Kidney (tissue), 14 donors: ENCODE measurements around the gene GALNS. TPM values are rescaled to one million over a fixed set of nuclear protein-coding genes. Genes with fewer than 3 reads are reported as not detected.

Experiments used
- DNase-seq, 5 donors: peaks; one replicate each; pipeline ENCODE4 v3.0.0-alpha.2; 2013 to 2020
- FAIRE-seq: peaks from 2 replicates; lab custom pipeline; 2012; peaks lifted over from hg19 to GRCh38; lab: Jason Lieb, UNC
- H3K27ac ChIP-seq, 2 donors: one replicate each; pipeline ENCODE4 v1.7.0; 2013; ENCODE audit warnings: low read depth in 2 of 2, low read length in 2 of 2, inconsistent platforms in 1 of 2
- H3K27me3 ChIP-seq: one replicate; pipeline ENCODE4 v1.7.1; 2013; ENCODE audit warnings: low read length, inconsistent platforms; ENCODE audit not compliant: control insufficient read depth, insufficient read depth
- H3K36me3 ChIP-seq, 3 donors: one replicate each; pipeline versions ENCODE4 v1.7.0 to v1.7.1; 2013; ENCODE audit warnings: low read length in 3 of 3, control low read depth in 1 of 3, inconsistent platforms in 1 of 3; ENCODE audit not compliant: insufficient read depth in 3 of 3, control insufficient read depth in 2 of 3
- H3K4me1 ChIP-seq, 3 donors: one replicate each; pipeline versions ENCODE4 v1.7.0 to v1.7.1; 2013; ENCODE audit warnings: low read length in 3 of 3, inconsistent platforms in 1 of 3, low read depth in 1 of 3; ENCODE audit not compliant: control insufficient read depth in 2 of 3, insufficient read depth in 2 of 3
- H3K4me3 ChIP-seq, 3 donors: one replicate each; pipeline versions ENCODE4 v1.7.0 to v1.8.1; 2013; ENCODE audit warnings: low read length in 3 of 3, control low read depth in 1 of 3, inconsistent platforms in 1 of 3
- H3K9ac ChIP-seq, 3 donors: one replicate each; pipeline versions ENCODE4 v1.7.0 to v1.7.1; 2013; ENCODE audit warnings: low read length in 3 of 3, control low read depth in 1 of 3, inconsistent platforms in 1 of 3
- H3K9me3 ChIP-seq, 3 donors: one replicate each; pipeline versions ENCODE4 v1.7.0 to v1.7.1; 2013; ENCODE audit warnings: low read length in 3 of 3, control low read depth in 1 of 3, inconsistent platforms in 1 of 3; ENCODE audit not compliant: control insufficient read depth in 2 of 3, insufficient read depth in 1 of 3
- intact Hi-C: fragments of 100-400 bp; cut with DNase I; formaldehyde crosslinking; loops from one replicate; pipeline ENCODE4 v1.11.1; 2022
- polyA plus RNA-seq: library from polyadenylated mRNA; stranded (reverse); fragments of 350-450 nt; fragmentation: Illumina TruSeq; extraction: RNeasy Lipid Tissue Mini Kit (QIAGEN cat#74804); gene quantifications from one replicate; pipeline ENCODE4 v1.2.3, GENCODE V29; 2014; ENCODE audit warnings: low read depth, low replicate concordance; ENCODE audit not compliant: insufficient read depth
- total RNA-seq: library from RNA; stranded (reverse); fragmentation: NEBNext Ultra II Directional; extraction: Animal tissue kit (Norgen Biotek cat#: 25700); gene quantifications from one replicate; pipeline ENCODE4 v1.2.1, GENCODE V29; 2021
- TF ChIP-seq, protein P1 (sequence below): IDR thresholded peaks from 3 replicates; pipeline ENCODE4 v1.5.1; 2012; ENCODE audit warnings: mild to moderate bottlenecking, moderate library complexity, borderline replicate concordance; ENCODE audit not compliant: insufficient read depth; ENCODE audit errors: extremely low read depth
- donor health status: control.
- donor health status: control.
- donor health status: control.
- donor health status: control.
- donor health status: control.
- donor health status: DM: yes; HTN: yes; CAD: no.
- donor health status: Normal renal cell carcinoma (clear cell type).

GALNS gene
- total and polyA plus RNA-seq, 2 donors from 2014 or later = 15.8 to 37.2 TPM

- Histone ChIP-seq H3K27ac (no peak overlapping the region), H3K4me1 (no peaks in the 10 kb centered on the region), H3K9me3 (no peaks in the 10 kb centered on the region), H3K27me3 (no peaks in the 10 kb centered on the region), H3K4me3 (no peak overlapping the region), H3K9ac (no peak overlapping the region), H3K36me3 (no peaks in the 10 kb centered on the region)
- no peak for DNase-seq
- TF ChIP-seq, protein P1, sequence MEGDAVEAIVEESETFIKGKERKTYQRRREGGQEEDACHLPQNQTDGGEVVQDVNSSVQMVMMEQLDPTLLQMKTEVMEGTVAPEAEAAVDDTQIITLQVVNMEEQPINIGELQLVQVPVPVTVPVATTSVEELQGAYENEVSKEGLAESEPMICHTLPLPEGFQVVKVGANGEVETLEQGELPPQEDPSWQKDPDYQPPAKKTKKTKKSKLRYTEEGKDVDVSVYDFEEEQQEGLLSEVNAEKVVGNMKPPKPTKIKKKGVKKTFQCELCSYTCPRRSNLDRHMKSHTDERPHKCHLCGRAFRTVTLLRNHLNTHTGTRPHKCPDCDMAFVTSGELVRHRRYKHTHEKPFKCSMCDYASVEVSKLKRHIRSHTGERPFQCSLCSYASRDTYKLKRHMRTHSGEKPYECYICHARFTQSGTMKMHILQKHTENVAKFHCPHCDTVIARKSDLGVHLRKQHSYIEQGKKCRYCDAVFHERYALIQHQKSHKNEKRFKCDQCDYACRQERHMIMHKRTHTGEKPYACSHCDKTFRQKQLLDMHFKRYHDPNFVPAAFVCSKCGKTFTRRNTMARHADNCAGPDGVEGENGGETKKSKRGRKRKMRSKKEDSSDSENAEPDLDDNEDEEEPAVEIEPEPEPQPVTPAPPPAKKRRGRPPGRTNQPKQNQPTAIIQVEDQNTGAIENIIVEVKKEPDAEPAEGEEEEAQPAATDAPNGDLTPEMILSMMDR = no peak
- no peak for FAIRE-seq
- intact Hi-C loops = no loop called here
These were observed 48.1 kb upstream of the GALNS start for GRCh38 chr16:88904676-88905365.

DNA sequence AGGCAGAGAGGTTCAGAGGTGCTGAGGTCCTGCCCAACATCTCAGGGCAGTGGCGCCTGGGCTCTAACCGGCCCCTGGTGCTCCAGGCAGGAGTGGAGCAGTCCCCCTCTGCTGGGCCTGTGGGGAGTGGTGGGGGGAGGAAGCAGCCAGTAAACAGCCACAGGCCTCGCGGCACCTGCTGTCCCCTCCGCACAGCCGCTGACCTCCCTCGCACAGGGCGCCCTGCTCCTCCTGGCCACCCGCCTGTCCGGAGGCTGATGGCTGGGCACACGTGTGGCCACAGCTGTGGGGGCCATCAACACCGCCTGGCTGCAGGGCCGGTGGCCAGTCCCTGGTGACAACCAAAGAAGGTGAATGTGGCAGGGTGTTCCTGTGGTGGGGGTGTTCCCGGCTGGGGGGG lies 46.5 kb upstream of the GALNS start:
- Histone ChIP-seq H3K36me3 (no peaks in the 10 kb centered on the region), H3K4me3 (no peak overlapping the region), H3K27me3 (no peaks in the 10 kb centered on the region), H3K9me3 (no peaks in the 10 kb centered on the region), H3K27ac (no peak overlapping the region), H3K9ac (no peak overlapping the region), H3K4me1 (no peaks in the 10 kb centered on the region)
- no peak for DNase-seq
- intact Hi-C loops = no loop called here
- TF ChIP-seq, protein P1 = no peak
- FAIRE-seq = no peak

DNA sequence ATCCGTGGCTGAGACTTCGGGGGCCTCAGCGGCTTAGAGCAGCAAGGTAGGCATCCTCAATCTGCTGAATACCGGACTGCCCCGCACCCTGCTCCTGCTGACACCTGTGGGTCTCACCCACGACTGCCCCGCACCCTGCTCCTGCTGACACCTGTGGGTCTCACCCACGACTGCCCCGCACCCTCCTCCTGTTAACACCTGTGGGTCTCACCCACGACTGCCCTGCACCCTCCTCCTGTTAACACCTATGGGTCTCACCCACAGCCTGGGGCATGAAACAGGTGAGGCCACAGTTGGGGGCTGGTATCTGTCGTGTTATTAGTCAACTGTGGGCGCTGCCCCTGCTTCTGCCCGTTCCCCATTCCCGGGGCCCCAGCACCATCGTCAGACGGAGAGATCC lies 46.0 kb upstream of the GALNS start:
- TF ChIP-seq, protein P1 = no peak
- Histone ChIP-seq H3K27me3 (no peaks in the 10 kb centered on the region), H3K4me3 (no peak overlapping the region), H3K36me3 (no peaks in the 10 kb centered on the region), H3K27ac (no peak overlapping the region), H3K9me3 (no peaks in the 10 kb centered on the region), H3K4me1 (no peaks in the 10 kb centered on the region), H3K9ac (no peak overlapping the region)
- intact Hi-C loops = no loop called here
- no peak for FAIRE-seq
- no peak for DNase-seq
